Subcutaneous abdominal adipose tissue (tissue), 5 donors: ENCODE data around the gene CROCC2.

Experiments
- H3K27ac ChIP-seq: one replicate; pipeline ENCODE4 v1.7.0; 2013; ENCODE audit warnings: low read depth, mild to moderate bottlenecking, inconsistent platforms, low read length, moderate library complexity
- H3K27me3 ChIP-seq, 5 donors: one replicate each; pipeline ENCODE4 v1.7.0; 2013; ENCODE audit warnings: low read length in 5 of 5, inconsistent platforms in 1 of 5; ENCODE audit not compliant: control insufficient read depth in 5 of 5, insufficient read depth in 4 of 5
- H3K36me3 ChIP-seq, 5 donors: one replicate each; pipeline ENCODE4 v1.7.0; 2013; ENCODE audit warnings: low read length in 5 of 5; ENCODE audit not compliant: control insufficient read depth in 5 of 5, insufficient read depth in 5 of 5
- H3K4me1 ChIP-seq, 5 donors: one replicate each; pipeline ENCODE4 v1.7.0; 2013; ENCODE audit warnings: low read length in 5 of 5, mild to moderate bottlenecking in 3 of 5, moderate library complexity in 1 of 5; ENCODE audit not compliant: control insufficient read depth in 5 of 5, insufficient read depth in 5 of 5
- H3K4me3 ChIP-seq, 5 donors: one replicate each; pipeline ENCODE4 v1.7.0; 2013; ENCODE audit warnings: low read length in 5 of 5, low read depth in 1 of 5
- H3K9ac ChIP-seq, 5 donors: one replicate each; pipeline ENCODE4 v1.7.0; 2013; ENCODE audit warnings: low read length in 5 of 5, mild to moderate bottlenecking in 4 of 5, moderate library complexity in 3 of 5
- H3K9me3 ChIP-seq, 5 donors: one replicate each; pipeline ENCODE4 v1.7.0; 2013; ENCODE audit warnings: low read length in 5 of 5; ENCODE audit not compliant: control insufficient read depth in 5 of 5
- donor health status: healthy.
- donor health status: healthy.
- donor health status: healthy.
- donor health status: healthy.
- donor health status: healthy.

CROCC2 gene

GRCh38 chr2:241007880-241008710 lies 102.0 kb downstream of the CROCC2 start:
- H3K9me3 ChIP-seq = peaks cover 5 to 21% (median 15%) of the 10 kb centered on the region in 5 donors
- H3K27ac ChIP-seq = no peak overlapping the region
- no peaks in the 10 kb centered on the region for H3K27me3 ChIP-seq
- peaks cover 0 to 23% (median 18%) of the 10 kb centered on the region in 5 donors for H3K4me1 ChIP-seq
- peaks cover 0 to 12% (median 8%) of the 10 kb centered on the region in 5 donors for H3K36me3 ChIP-seq
- H3K9ac ChIP-seq = no peak overlapping the region
- H3K4me3 ChIP-seq = no peak overlapping the region

- peaks cover 0 to 23% (median 18%) of the 10 kb centered on the region in 5 donors for H3K4me1 ChIP-seq
- no peak overlapping the region for H3K9ac ChIP-seq
- no peak overlapping the region for H3K4me3 ChIP-seq
- no peak overlapping the region for H3K27ac ChIP-seq
- H3K27me3 ChIP-seq = no peaks in the 10 kb centered on the region
- H3K9me3 ChIP-seq = peaks cover 4 to 15% (median 8%) of the 10 kb centered on the region in 5 donors
- peaks cover 0 to 9% (median 2%) of the 10 kb centered on the region in 5 donors for H3K36me3 ChIP-seq
Measured at GRCh38 chr2:241008711-241009121, 102.6 kb downstream of the CROCC2 start.

- H3K4me3 ChIP-seq = peak overlapping the region in 3 of 5 donors; percentile 39 to 56 (median 46)
- H3K27ac ChIP-seq = no peak overlapping the region
- H3K36me3 ChIP-seq = peaks cover 0 to 8% (median 2%) of the 10 kb centered on the region in 5 donors
Measured at GRCh38 chr2:241009191-241009590, 103.1 kb downstream of the CROCC2 start.

GRCh38 chr2:241009601-241010530 lies 103.7 kb downstream of the CROCC2 start:
- Histone ChIP-seq H3K9ac (peak overlapping the region in 3 of 5 donors; percentile 26 to 60 (median 28)), H3K27ac (peak overlapping the region; percentile 60)

More at GRCh38 chr2:241009191-241009590, 103.1 kb downstream of the CROCC2 start:
- Histone ChIP-seq H3K27me3 (no peaks in the 10 kb centered on the region), H3K4me1 (peaks cover 0 to 23% (median 18%) of the 10 kb centered on the region in 5 donors), H3K9me3 (peaks cover 0 to 11% (median 4%) of the 10 kb centered on the region in 5 donors), H3K9ac (peak overlapping the region in 2 of 5 donors; percentile 26 to 28)

GRCh38 chr2:241010531-241011295 lies 104.6 kb downstream of the CROCC2 start:
- Histone ChIP-seq H3K4me3 (peak overlapping the region in 2 of 5 donors; percentile 46 to 56), H3K4me1 (peaks cover 0 to 23% (median 18%) of the 10 kb centered on the region in 5 donors), H3K36me3 (peaks cover 0 to 19% (median 3%) of the 10 kb centered on the region in 5 donors), H3K9ac (no peak overlapping the region), H3K9me3 (peaks cover 0 to under 1% (median 0%) of the 10 kb centered on the region in 5 donors), H3K27me3 (no peaks in the 10 kb centered on the region), H3K27ac (peak overlapping the region; percentile 60)

More at GRCh38 chr2:241009601-241010530, 103.7 kb downstream of the CROCC2 start:
- Histone ChIP-seq H3K4me1 (peaks cover 0 to 23% (median 18%) of the 10 kb centered on the region in 5 donors), H3K4me3 (peak overlapping the region in 4 of 5 donors; percentile 39 to 56 (median 46)), H3K36me3 (peaks cover 0 to 14% (median 3%) of the 10 kb centered on the region in 5 donors), H3K9me3 (peaks cover 0 to 7% (median 0%) of the 10 kb centered on the region in 5 donors), H3K27me3 (no peaks in the 10 kb centered on the region)

- Histone ChIP-seq H3K36me3 (peaks cover 0 to 19% (median 3%) of the 10 kb centered on the region in 5 donors), H3K9ac (no peak overlapping the region), H3K4me1 (peaks cover 0 to 23% (median 18%) of the 10 kb centered on the region in 5 donors), H3K9me3 (no peaks in the 10 kb centered on the region), H3K27ac (no peak overlapping the region), H3K27me3 (no peaks in the 10 kb centered on the region), H3K4me3 (no peak overlapping the region)
Measured at GRCh38 chr2:241011296-241011600, 105.1 kb downstream of the CROCC2 start.

- Histone ChIP-seq H3K9me3 (no peaks in the 10 kb centered on the region), H3K27me3 (no peaks in the 10 kb centered on the region), H3K27ac (no peak overlapping the region), H3K9ac (no peak overlapping the region), H3K36me3 (peaks cover 0 to 19% (median 3%) of the 10 kb centered on the region in 5 donors), H3K4me1 (peaks cover 0 to 23% (median 18%) of the 10 kb centered on the region in 5 donors), H3K4me3 (no peak overlapping the region)
Measured at GRCh38 chr2:241011751-241012510, 105.8 kb downstream of the CROCC2 start.

GRCh38 chr2:241014224-241014623 lies 108.1 kb downstream of the CROCC2 start:
- Histone ChIP-seq H3K27me3 (no peaks in the 10 kb centered on the region), H3K9ac (no peak overlapping the region), H3K9me3 (no peaks in the 10 kb centered on the region), H3K4me1 (peaks cover 0 to 18% (median 15%) of the 10 kb centered on the region in 5 donors), H3K36me3 (peaks cover 0 to 40% (median 20%) of the 10 kb centered on the region in 5 donors), H3K4me3 (no peak overlapping the region), H3K27ac (no peak overlapping the region)
